Adipocyte (in vitro differentiated cells): Measurements from ENCODE around the gene PLEKHA7.

Experiments
- DNase-seq: peaks from one replicate; pipeline ENCODE4 v3.0.0-alpha.2; 2015; ENCODE audit warnings: low read depth
- H3K27me3 ChIP-seq: replicated peaks from 2 replicates; pipeline ENCODE4 v1.7.0; 2013; ENCODE audit warnings: mild to moderate bottlenecking, low read length, moderate library complexity; ENCODE audit not compliant: control insufficient read depth, insufficient read depth
- H3K36me3 ChIP-seq: 2 replicates; pipeline ENCODE4 v1.7.0; 2013; ENCODE audit warnings: low read length, mild to moderate bottlenecking, moderate library complexity; ENCODE audit not compliant: control insufficient read depth, insufficient read depth, severe bottlenecking
- H3K4me1 ChIP-seq: 2 replicates; pipeline ENCODE4 v1.7.0; 2013; ENCODE audit warnings: mild to moderate bottlenecking, low read length, moderate library complexity; ENCODE audit not compliant: control insufficient read depth, insufficient read depth
- H3K4me3 ChIP-seq: 2 replicates; pipeline ENCODE4 v1.7.0; 2013; ENCODE audit warnings: mild to moderate bottlenecking, low read length, moderate library complexity
- H3K9ac ChIP-seq: 2 replicates; pipeline ENCODE4 v1.7.0; 2013; ENCODE audit warnings: mild to moderate bottlenecking, low read length, moderate library complexity
- H3K9me3 ChIP-seq: 2 replicates; pipeline ENCODE4 v1.7.0; 2013; ENCODE audit warnings: mild to moderate bottlenecking, low read length, moderate library complexity; ENCODE audit not compliant: control insufficient read depth

The PLEKHA7 gene

GRCh38 chr11:16772141-16772512, 242.1 kb downstream of the PLEKHA7 start:
- no peaks in the 10 kb centered on the region for H3K36me3 ChIP-seq
- H3K4me3 ChIP-seq: no peak overlapping the region
- peaks cover 31% of the 10 kb centered on the region for H3K27me3 ChIP-seq
- H3K4me1 ChIP-seq: peaks cover 6% of the 10 kb centered on the region
- DNase-seq: no peak
- H3K9ac ChIP-seq: no peak overlapping the region
- no peaks in the 10 kb centered on the region for H3K9me3 ChIP-seq

- peaks cover under 1% of the 10 kb centered on the region for H3K4me1 ChIP-seq
- DNase-seq: no peak
- no peak overlapping the region for H3K4me3 ChIP-seq
- H3K9me3 ChIP-seq: no peaks in the 10 kb centered on the region
- no peaks in the 10 kb centered on the region for H3K36me3 ChIP-seq
- H3K27me3 ChIP-seq: peaks cover 31% of the 10 kb centered on the region
- H3K9ac ChIP-seq: no peak overlapping the region
Observed at GRCh38 chr11:16771350-16772140, 242.7 kb downstream of the PLEKHA7 start.

- no peaks in the 10 kb centered on the region for H3K4me1 ChIP-seq
- DNase-seq: no peak
- no peak overlapping the region for H3K9ac ChIP-seq
- no peak overlapping the region for H3K4me3 ChIP-seq
- no peaks in the 10 kb centered on the region for H3K9me3 ChIP-seq
- H3K36me3 ChIP-seq: no peaks in the 10 kb centered on the region
- peaks cover 38% of the 10 kb centered on the region for H3K27me3 ChIP-seq
Observed at GRCh38 chr11:16770016-16770415, 244.2 kb downstream of the PLEKHA7 start.

GRCh38 chr11:16769386-16769785, 244.8 kb downstream of the PLEKHA7 start:
- no peak overlapping the region for H3K4me3 ChIP-seq
- H3K9me3 ChIP-seq: no peaks in the 10 kb centered on the region
- H3K9ac ChIP-seq: no peak overlapping the region
- H3K4me1 ChIP-seq: no peaks in the 10 kb centered on the region
- H3K36me3 ChIP-seq: no peaks in the 10 kb centered on the region
- peaks cover 36% of the 10 kb centered on the region for H3K27me3 ChIP-seq
- no peak for DNase-seq

- DNase-seq: no peak
- Histone ChIP-seq H3K4me3 (no peak overlapping the region), H3K27me3 (peaks cover 28% of the 10 kb centered on the region), H3K9me3 (no peaks in the 10 kb centered on the region), H3K36me3 (no peaks in the 10 kb centered on the region), H3K4me1 (peaks cover 5% of the 10 kb centered on the region), H3K9ac (no peak overlapping the region)
Observed at GRCh38 chr11:16767957-16768356, 246.3 kb downstream of the PLEKHA7 start.

- no peak overlapping the region for H3K9ac ChIP-seq
- no peak for DNase-seq
Observed at GRCh38 chr11:16767137-16767536, 247.1 kb downstream of the PLEKHA7 start.

GRCh38 chr11:16764888-16765287, 249.3 kb downstream of the PLEKHA7 start:
- Histone ChIP-seq H3K9me3 (no peaks in the 10 kb centered on the region), H3K9ac (no peak overlapping the region), H3K27me3 (peaks cover 18% of the 10 kb centered on the region), H3K4me3 (no peak overlapping the region), H3K4me1 (peaks cover 11% of the 10 kb centered on the region), H3K36me3 (no peaks in the 10 kb centered on the region)
- no peak for DNase-seq

More at GRCh38 chr11:16767137-16767536, 247.1 kb downstream of the PLEKHA7 start:
- Histone ChIP-seq H3K9me3 (no peaks in the 10 kb centered on the region), H3K4me3 (no peak overlapping the region), H3K27me3 (peaks cover 25% of the 10 kb centered on the region), H3K4me1 (peaks cover 6% of the 10 kb centered on the region), H3K36me3 (no peaks in the 10 kb centered on the region)

- H3K27me3 ChIP-seq: peaks cover 16% of the 10 kb centered on the region
- H3K36me3 ChIP-seq: no peaks in the 10 kb centered on the region
- no peaks in the 10 kb centered on the region for H3K9me3 ChIP-seq
- DNase-seq: no peak
- H3K9ac ChIP-seq: no peak overlapping the region
- no peak overlapping the region for H3K4me3 ChIP-seq
- H3K4me1 ChIP-seq: peaks cover 11% of the 10 kb centered on the region
Observed at GRCh38 chr11:16763746-16764145, 250.5 kb downstream of the PLEKHA7 start.

GRCh38 chr11:16759857-16760508, 254.2 kb downstream of the PLEKHA7 start:
- Histone ChIP-seq H3K4me1 (peaks cover 11% of the 10 kb centered on the region), H3K4me3 (no peak overlapping the region), H3K36me3 (peaks cover 35% of the 10 kb centered on the region), H3K9me3 (no peaks in the 10 kb centered on the region), H3K27me3 (no peaks in the 10 kb centered on the region), H3K9ac (no peak overlapping the region)
- no peak for DNase-seq

- H3K36me3 ChIP-seq: peaks cover 50% of the 10 kb centered on the region
- H3K9ac ChIP-seq: no peak overlapping the region
- H3K4me1 ChIP-seq: peaks cover 9% of the 10 kb centered on the region
Observed at GRCh38 chr11:16758382-16759024, 255.7 kb downstream of the PLEKHA7 start.

GRCh38 chr11:16750417-16750816, 263.8 kb downstream of the PLEKHA7 start:
- no peak overlapping the region for H3K4me3 ChIP-seq
- H3K9me3 ChIP-seq: no peaks in the 10 kb centered on the region
- no peak overlapping the region for H3K9ac ChIP-seq
- no peak for DNase-seq
- H3K4me1 ChIP-seq: peaks cover 4% of the 10 kb centered on the region
- peaks cover 99% of the 10 kb centered on the region for H3K36me3 ChIP-seq
- no peaks in the 10 kb centered on the region for H3K27me3 ChIP-seq

More at GRCh38 chr11:16758382-16759024, 255.7 kb downstream of the PLEKHA7 start:
- Histone ChIP-seq H3K27me3 (no peaks in the 10 kb centered on the region), H3K9me3 (no peaks in the 10 kb centered on the region), H3K4me3 (no peak overlapping the region)
- DNase-seq: no peak
